WTC11 (cell line): ENCODE measurements around the gene ITPR2.

Experiments
- JUN ChIP-seq: sonication (generic); formaldehyde crosslinking; IDR thresholded peaks from 2 replicates; pipeline ENCODE4 v1.8.0; 2023; ENCODE audit warnings: mild to moderate bottlenecking, missing genetic modification reagents
- USF2 ChIP-seq: sonication (generic); formaldehyde crosslinking; IDR thresholded peaks from 2 replicates; pipeline ENCODE4 v1.8.1; 2023; ENCODE audit warnings: mild to moderate bottlenecking, missing genetic modification reagents, moderate library complexity

GRCh38 chr12:26370098-26370497 is 462.9 kb downstream of the ITPR2 start:
- no peak for TF ChIP-seq JUN (CRISPR knock-in tag)
- no peak for TF ChIP-seq USF2
